ENCODE data around the gene CEP295NL.

CEP295NL gene

DNA sequence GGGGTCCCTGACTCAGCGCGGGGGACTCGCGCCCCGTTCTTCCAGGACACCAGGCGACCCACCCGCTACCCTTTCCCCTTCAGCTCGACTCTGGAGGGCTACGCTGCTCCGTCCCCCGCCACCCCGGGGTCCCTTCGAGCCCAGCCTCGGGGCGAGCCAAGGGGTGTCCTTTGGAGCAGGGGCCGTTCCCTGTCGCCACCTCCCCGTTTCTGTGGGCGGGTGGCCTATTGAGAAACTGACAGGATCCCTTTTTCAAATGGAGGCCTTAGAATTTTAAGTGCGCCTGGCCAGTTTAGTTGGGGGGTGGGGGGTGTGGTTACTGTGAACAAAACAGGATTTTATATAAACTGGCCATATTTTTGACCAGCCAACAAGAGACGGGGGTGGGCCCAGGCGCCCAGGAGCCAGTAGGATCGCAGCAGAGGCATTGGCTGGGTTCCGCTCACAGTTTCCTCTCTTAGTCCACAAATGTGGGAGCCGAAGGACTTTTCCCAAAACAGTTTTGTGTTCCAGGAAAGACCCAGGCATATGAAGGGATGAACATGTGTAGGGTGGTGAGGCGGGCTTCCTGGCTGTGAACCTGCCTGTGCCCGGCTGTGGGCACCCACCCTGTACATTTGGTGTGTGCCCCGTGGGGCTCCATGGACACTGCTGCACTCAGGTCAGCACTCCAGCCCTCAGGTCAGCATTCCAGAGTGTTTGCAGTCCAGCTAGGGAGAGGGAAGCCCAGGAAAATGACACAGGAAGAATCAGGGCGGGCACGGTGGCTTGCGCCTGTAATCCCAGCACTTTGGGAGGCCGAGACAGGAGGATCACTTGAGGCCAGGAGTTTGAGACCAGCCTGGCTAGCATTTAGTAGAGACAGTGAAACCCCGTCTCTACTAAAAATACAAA lies 22.9 kb upstream of the CEP295NL start:
- Histone ChIP-seq H3K4me1 (ENCODE audit: control insufficient read depth, insufficient read depth, low read length, poor library complexity, severe bottlenecking) (peaks cover 20% of the 10 kb centered on the region), H3K27ac (ENCODE audit: low read depth, low read length, severe bottlenecking) (peak overlapping the region; percentile 41), H3K36me3 (ENCODE audit: control insufficient read depth, insufficient read depth, low read length) (peaks cover 6% of the 10 kb centered on the region), H3K4me3 (ENCODE audit: extremely low read depth, insufficient read depth, low read length, poor library complexity, severe bottlenecking) (peak overlapping the region; percentile 60), H3K9me3 (ENCODE audit: control insufficient read depth, low read length) (no peaks in the 10 kb centered on the region)
- WGBS, 2 experiments (ENCODE audit: insufficient coverage in 2 of 2), result 39 to 46% methylated on average over 25 to 28 of the region's 33 CpGs

DNA sequence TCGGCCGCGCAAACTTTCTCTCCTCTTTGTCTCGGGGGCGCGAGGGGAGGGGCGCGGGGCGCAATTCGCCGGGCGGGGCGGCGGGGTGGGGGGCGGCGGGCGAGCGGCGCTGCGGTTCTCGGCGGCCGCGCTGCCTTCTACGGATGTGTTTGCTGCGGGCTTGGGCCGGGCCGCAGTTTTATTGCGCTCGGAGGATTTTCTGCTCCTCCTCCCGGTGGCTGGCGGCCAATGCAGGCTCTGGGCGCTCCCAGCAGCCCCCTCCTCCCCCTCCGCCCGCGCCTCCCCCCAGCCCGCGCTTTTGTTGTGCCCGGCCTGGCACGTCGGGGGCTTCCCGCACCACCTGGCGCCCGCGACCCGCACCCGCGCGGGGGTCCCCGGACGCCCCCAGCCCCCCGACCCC lies 22.2 kb upstream of the CEP295NL start, which contains the start of gene TIMP2:
TSS of gene TIMP2 (minus strand) at position 154 of the 400 bp plus-strand sequence. CDS start 299 bp downstream, outside the sequence.
- H3K36me3 ChIP-seq (ENCODE audit: control insufficient read depth, insufficient read depth, low read length), result peaks cover 6% of the 10 kb centered on the region
- H3K27ac ChIP-seq (ENCODE audit: low read depth, low read length, severe bottlenecking), result peak within 1 kb of the TSS; percentile 41
- peaks cover 23% of the 10 kb centered on the region for H3K4me1 ChIP-seq (ENCODE audit: control insufficient read depth, insufficient read depth, low read length, poor library complexity, severe bottlenecking)
- H3K4me3 ChIP-seq (ENCODE audit: extremely low read depth, insufficient read depth, low read length, poor library complexity, severe bottlenecking), result peak within 1 kb of the TSS; percentile 60
- no peaks in the 10 kb centered on the region for H3K9me3 ChIP-seq (ENCODE audit: control insufficient read depth, low read length)
- 0% methylated on average over 17 to 32 of the region's 52 CpGs for WGBS, 2 experiments (ENCODE audit: insufficient coverage in 2 of 2)

DNA sequence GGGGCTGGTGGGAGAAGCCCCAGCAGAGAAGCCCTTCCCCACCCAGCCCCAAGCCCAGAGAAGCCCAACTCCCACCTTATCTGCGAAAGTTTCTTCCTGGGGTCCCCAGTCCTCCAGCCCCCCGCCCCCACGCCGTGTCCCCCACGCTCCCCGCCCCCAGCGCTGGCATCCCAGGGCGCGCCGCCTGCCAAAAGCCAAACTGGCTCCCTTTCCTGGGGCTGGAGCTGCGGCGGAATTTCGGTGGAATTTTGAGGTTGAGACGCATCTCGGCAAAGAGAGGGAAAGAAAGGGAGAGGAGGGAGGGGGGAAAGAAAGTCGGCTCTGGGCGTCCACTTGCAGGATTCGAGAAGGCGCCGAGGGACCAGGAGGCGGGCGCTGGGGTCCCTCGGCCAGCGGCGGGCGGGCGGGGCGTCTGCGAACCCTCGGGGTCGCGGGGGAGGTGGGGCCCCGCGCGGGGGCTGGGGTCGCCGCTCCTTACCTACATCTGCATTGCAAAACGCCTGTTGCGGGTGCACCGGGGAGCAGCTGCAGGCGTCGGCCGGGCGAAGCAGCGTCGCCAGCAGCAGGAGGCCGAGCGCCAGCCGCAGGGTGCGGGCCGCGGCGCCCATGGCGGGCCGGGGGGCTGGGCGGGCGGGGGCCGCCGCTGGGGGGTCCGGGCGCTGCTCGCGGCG lies 21.6 kb upstream of the CEP295NL start:
- WGBS, 2 experiments (ENCODE audit: insufficient coverage in 2 of 2), result 1% methylated on average over 36 to 48 of the region's 64 CpGs
- Histone ChIP-seq H3K27ac (ENCODE audit: low read depth, low read length, severe bottlenecking) (no peak overlapping the region), H3K4me3 (ENCODE audit: extremely low read depth, insufficient read depth, low read length, poor library complexity, severe bottlenecking) (peak overlapping the region; percentile 60)

DNA sequence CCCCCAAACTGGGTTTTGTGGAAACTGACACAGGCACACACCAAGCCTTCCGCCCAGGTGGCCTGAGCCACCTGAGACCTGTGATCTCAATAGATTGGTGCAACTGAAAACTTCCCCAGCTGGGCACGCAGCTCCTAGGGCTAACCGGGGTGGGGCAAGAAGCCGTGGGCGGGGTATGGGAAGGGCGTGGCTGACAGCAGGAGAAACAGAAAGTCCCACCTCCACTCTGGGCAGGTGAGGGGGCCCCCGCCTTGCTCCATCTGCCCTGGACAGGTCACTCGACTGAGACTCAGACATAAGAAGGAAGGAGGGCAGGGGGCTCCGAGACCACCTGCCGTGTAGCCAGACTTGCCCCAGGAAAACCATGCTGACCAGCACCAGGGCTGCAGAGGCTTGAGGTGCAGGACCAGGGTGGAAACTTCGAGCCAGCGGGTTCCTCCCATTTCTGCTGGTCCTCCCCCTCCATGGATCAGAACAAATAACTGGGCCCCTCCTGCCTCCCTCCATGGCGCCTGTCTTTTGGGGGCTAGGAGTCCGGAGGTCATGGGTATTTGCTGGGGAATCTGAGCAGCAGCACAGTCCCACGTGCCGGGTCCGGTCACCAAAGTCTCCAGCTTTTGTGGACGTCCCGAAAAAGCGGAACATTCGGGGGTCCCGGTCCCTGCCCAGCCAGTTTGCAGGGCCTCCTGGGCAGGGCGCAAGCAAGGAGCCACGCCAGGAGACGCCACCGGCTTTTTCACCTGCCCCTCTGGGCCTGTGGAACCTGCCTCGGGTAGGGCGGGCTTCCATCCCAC lies 20.9 kb upstream of the CEP295NL start:
- Histone ChIP-seq H3K4me3 (ENCODE audit: extremely low read depth, insufficient read depth, low read length, poor library complexity, severe bottlenecking) (peak overlapping the region; percentile 60), H3K36me3 (ENCODE audit: control insufficient read depth, insufficient read depth, low read length) (peaks cover 6% of the 10 kb centered on the region), H3K9me3 (ENCODE audit: control insufficient read depth, low read length) (no peaks in the 10 kb centered on the region), H3K27ac (ENCODE audit: low read depth, low read length, severe bottlenecking) (no peak overlapping the region), H3K4me1 (ENCODE audit: control insufficient read depth, insufficient read depth, low read length, poor library complexity, severe bottlenecking) (peaks cover 20% of the 10 kb centered on the region)
- WGBS, 2 experiments (ENCODE audit: insufficient coverage in 2 of 2), result 12 to 14% methylated on average over 20 to 25 of the region's 28 CpGs

More for the DNA sequence above, 21.6 kb upstream of the CEP295NL start:
- Histone ChIP-seq H3K9me3 (ENCODE audit: control insufficient read depth, low read length) (no peaks in the 10 kb centered on the region), H3K36me3 (ENCODE audit: control insufficient read depth, insufficient read depth, low read length) (peaks cover 6% of the 10 kb centered on the region), H3K4me1 (ENCODE audit: control insufficient read depth, insufficient read depth, low read length, poor library complexity, severe bottlenecking) (peaks cover 23% of the 10 kb centered on the region)

DNA sequence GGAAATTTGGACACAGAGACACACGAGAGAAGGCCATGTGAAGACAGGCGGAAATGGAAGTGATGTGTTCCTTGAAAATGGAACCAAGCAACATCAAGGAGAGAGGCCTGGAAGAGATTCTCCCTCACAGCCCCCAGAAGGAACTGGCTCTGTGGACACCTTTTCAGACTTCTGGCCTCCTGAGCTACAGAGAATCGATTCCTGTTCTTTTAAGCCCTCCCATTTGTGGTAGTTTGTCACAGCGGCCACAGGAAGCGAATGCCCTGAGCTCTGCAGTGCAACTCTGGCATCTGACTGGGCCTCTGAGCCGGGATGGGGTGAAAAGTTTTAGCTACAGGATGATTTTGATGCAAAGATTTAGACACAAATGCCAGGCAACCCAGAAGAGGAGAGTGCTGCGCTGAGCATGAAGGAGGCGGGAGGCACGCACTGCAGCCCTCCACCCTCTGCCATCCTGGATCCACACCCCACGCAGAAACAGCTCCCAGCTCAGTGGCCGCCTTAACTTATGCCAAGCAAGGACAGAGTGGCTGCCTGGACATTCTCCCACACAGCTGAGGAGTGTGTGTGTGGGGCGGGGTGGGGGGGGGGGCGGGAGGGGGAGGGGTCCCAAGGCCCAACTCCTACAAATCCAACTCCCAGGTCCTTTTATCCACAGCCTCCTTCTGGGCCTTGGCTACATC lies 20.0 kb upstream of the CEP295NL start:
- Histone ChIP-seq H3K9me3 (ENCODE audit: control insufficient read depth, low read length) (no peaks in the 10 kb centered on the region), H3K4me1 (ENCODE audit: control insufficient read depth, insufficient read depth, low read length, poor library complexity, severe bottlenecking) (peaks cover 17% of the 10 kb centered on the region), H3K4me3 (ENCODE audit: extremely low read depth, insufficient read depth, low read length, poor library complexity, severe bottlenecking) (peak overlapping the region; percentile 60), H3K36me3 (ENCODE audit: control insufficient read depth, insufficient read depth, low read length) (peaks cover 6% of the 10 kb centered on the region), H3K27ac (ENCODE audit: low read depth, low read length, severe bottlenecking) (no peak overlapping the region)
- WGBS, 2 experiments (ENCODE audit: insufficient coverage in 2 of 2), result 95 to 100% methylated on average over 6 to 8 of the region's 13 CpGs

DNA sequence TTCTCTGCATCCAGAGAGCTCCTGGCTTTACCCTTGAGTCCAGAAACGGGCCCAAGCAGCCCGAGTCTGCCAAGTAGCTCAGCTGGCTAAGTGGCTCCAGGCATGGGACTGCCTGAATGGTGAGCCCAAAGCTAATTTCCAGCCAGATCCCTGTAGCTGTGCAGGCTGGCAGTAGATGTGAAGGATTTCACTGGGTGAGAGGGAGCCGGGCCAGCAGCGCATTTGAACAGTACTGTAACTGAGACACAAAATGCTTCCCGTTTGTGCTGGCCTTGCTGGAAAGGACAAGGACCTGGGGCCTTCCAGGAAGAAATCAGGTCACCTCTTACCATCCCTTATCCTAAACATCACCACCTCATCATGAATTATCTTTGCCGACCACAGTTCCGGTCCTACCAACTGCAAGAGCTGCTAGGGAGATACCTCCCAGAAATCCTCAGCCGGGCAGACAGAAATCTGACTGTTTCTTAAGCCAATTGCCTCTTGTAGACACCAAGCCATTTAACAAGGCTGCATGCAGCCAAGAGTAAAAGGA lies 18.5 kb upstream of the CEP295NL start:
- 95 to 98% methylated on average over 8 of the region's 8 CpGs for WGBS, 2 experiments (ENCODE audit: insufficient coverage in 2 of 2)
- H3K9me3 ChIP-seq (ENCODE audit: control insufficient read depth, low read length), result no peaks in the 10 kb centered on the region
- no peak overlapping the region for H3K4me3 ChIP-seq (ENCODE audit: extremely low read depth, insufficient read depth, low read length, poor library complexity, severe bottlenecking)
- peaks cover 6% of the 10 kb centered on the region for H3K36me3 ChIP-seq (ENCODE audit: control insufficient read depth, insufficient read depth, low read length)
- no peak overlapping the region for H3K27ac ChIP-seq (ENCODE audit: low read depth, low read length, severe bottlenecking)
- H3K4me1 ChIP-seq (ENCODE audit: control insufficient read depth, insufficient read depth, low read length, poor library complexity, severe bottlenecking), result peaks cover 19% of the 10 kb centered on the region

DNA sequence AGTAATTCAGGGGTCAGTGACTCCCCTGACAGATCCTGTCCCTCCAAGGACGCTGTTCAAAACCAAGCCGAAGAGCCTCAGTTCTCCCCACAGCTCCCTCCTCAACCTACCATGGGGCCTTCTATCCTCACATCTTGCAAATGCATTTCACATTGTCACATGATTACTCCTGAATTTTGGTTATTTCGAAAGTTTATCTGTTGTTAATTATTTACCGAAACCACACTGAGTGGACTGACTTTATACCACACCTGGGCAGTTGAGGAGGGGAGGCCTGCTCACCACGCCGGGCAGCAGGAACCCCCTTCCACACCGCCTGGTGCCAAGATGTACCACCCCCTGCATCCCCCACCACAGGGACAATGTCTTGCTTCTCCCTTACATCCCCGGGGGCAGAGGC lies 17.5 kb upstream of the CEP295NL start:
- 85 to 100% methylated on average over 2 to 4 of the region's 8 CpGs for WGBS, 2 experiments (ENCODE audit: insufficient coverage in 2 of 2)
- Histone ChIP-seq H3K4me1 (ENCODE audit: control insufficient read depth, insufficient read depth, low read length, poor library complexity, severe bottlenecking) (peaks cover 26% of the 10 kb centered on the region), H3K9me3 (ENCODE audit: control insufficient read depth, low read length) (no peaks in the 10 kb centered on the region), H3K27ac (ENCODE audit: low read depth, low read length, severe bottlenecking) (no peak overlapping the region), H3K4me3 (ENCODE audit: extremely low read depth, insufficient read depth, low read length, poor library complexity, severe bottlenecking) (no peak overlapping the region), H3K36me3 (ENCODE audit: control insufficient read depth, insufficient read depth, low read length) (peaks cover 6% of the 10 kb centered on the region)

DNA sequence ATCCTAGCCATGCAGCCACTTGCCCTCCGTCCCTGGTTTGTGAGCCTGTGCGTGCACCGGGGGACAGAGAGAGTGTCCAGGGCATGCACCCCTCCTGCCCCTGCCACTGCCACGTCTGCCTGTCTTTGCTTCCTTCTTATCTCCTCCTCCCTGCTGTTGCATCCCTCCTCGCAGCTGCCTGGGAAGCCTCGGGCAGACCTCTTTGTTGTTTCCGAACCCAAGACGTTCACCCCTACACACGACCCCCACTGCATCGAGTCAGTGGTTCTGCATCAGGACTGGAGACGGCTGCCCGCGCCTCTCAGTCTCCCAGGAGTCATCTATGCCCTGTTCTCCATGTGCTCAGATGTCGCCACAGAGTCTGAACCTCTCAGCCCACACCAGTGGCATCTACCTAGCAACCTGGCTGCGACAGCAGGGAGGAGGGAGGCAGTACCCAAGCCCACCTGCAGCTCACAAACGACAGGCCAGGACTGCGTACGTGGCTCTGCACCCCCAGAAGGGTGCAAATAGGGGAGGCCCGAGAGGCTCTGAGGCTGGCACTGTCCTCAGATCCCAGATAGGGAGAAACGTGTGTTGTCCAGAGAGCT lies 17.0 kb upstream of the CEP295NL start:
- Histone ChIP-seq H3K36me3 (ENCODE audit: control insufficient read depth, insufficient read depth, low read length) (peaks cover 6% of the 10 kb centered on the region), H3K27ac (ENCODE audit: low read depth, low read length, severe bottlenecking) (no peak overlapping the region), H3K4me1 (ENCODE audit: control insufficient read depth, insufficient read depth, low read length, poor library complexity, severe bottlenecking) (peaks cover 26% of the 10 kb centered on the region), H3K9me3 (ENCODE audit: control insufficient read depth, low read length) (no peaks in the 10 kb centered on the region), H3K4me3 (ENCODE audit: extremely low read depth, insufficient read depth, low read length, poor library complexity, severe bottlenecking) (no peak overlapping the region)
- 87 to 91% methylated on average over 13 to 20 of the region's 20 CpGs for WGBS, 2 experiments (ENCODE audit: insufficient coverage in 2 of 2)

DNA sequence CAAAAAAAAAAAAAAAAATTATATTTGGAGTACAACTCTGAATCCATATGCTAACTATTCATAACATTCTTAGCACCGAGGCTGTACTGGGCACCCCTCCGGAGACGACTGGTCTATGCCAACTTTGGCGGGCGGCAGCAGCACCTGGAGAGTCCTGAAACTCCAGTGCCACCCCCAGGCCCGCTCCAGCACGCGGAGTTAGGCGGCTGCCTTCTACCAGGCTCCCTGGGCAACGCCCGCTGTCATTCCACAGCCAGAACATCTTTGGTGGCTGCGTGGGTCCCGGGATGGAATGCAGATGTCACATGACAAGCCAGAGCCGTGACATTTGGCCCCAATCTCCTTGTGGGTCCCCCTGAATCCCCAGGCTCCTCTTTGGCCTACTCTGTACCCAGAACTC lies 16.0 kb upstream of the CEP295NL start:
- Histone ChIP-seq H3K4me1 (ENCODE audit: control insufficient read depth, insufficient read depth, low read length, poor library complexity, severe bottlenecking) (peaks cover 26% of the 10 kb centered on the region), H3K27ac (ENCODE audit: low read depth, low read length, severe bottlenecking) (no peak overlapping the region), H3K9me3 (ENCODE audit: control insufficient read depth, low read length) (no peaks in the 10 kb centered on the region), H3K36me3 (ENCODE audit: control insufficient read depth, insufficient read depth, low read length) (peaks cover 9% of the 10 kb centered on the region), H3K4me3 (ENCODE audit: extremely low read depth, insufficient read depth, low read length, poor library complexity, severe bottlenecking) (no peak overlapping the region)
- 93 to 94% methylated on average over 14 of the region's 14 CpGs for WGBS, 2 experiments (ENCODE audit: insufficient coverage in 2 of 2)
